Activated T-cell treated with anti-CD3 and anti-CD28 coated beads for 1 hour (primary cell): Measurements from ENCODE around the gene EPHA10.

Source experiments
- DNase-seq: peaks from one replicate; pipeline ENCODE4 v3.0.0-alpha.2; 2020; ENCODE audit warnings: low read depth

Gene EPHA10

DNA sequence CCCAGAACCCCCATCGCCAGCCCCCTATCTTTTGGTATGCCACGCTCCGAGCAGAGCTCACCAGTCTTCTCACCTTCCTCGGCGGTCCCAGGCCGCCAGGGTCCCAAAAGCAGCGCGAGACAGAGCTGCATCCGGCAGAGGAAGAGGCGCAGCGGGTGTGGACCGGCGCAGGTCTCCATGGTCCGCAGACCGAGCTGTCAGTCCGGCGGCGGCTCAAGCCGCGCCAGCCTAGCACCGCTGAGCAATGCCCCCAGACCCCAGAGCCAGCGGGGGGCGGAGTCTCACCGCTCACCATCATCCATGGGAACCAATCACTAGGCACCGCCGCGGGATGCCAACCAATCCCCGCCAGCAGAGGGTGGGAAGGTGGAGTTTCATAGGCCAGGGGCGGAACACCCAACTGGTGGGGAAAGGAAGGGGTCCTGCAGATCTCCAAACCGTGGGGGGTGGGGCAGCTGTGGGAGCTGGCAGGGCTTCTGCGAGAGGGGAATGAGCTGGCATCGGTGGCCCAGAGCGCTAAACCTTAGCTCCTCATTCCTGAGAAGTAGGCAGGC, at the start of gene EPHA10:
TSS of gene EPHA10 (minus strand) at position 233 of the 554 bp plus-strand sequence. CDS start at position 179, 54 bp downstream.
- DNase-seq = no peak

DNA sequence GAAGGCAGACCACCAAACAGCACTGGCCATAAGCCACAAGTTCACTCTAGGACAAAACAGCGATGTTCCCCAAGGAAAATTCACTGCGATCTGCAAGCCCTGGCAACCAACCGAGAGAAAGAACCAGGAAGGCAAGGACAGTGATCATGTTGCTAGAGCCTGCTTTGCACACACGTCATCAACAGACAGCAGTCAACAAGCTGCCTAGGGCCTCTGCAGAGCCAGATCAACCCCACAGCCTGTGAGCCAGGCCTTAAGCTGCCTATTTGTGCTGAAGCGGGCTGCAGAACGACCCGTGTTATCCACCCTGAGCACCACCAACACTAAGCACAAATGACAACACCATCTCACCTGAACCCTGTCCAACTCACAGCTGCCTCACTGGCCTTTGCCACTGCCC, 49.3 kb upstream of the EPHA10 start:
- no peak for DNase-seq

DNA sequence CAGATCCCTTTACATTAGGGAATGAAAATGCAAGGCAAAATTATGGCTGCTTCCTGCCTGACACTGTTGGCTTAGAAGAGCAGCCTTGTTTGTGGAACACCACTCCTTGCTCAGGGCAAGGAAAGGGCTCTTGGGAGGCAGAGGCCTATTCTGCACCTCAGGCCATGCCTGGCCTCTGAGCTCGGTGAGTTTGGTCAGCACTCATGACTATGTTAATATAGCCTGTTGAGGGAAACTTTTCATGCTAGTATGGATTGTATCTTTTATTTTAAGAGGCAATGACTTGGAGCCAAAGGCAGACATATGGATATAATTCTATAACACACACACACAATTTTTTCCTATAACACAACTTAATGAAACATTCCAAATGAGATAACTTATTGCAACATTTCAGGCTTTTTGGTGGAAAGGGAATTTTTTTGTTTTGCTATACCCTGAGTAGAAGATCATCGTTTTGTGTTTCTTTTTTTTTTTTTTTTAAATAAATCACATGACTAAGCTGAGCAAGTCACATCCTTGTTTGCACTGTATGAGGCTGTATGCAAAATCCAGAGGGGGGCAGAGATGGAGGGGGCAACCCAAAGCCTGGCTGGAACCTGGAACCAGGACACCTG, 48.7 kb upstream of the EPHA10 start:
- DNase-seq = no peak

DNA sequence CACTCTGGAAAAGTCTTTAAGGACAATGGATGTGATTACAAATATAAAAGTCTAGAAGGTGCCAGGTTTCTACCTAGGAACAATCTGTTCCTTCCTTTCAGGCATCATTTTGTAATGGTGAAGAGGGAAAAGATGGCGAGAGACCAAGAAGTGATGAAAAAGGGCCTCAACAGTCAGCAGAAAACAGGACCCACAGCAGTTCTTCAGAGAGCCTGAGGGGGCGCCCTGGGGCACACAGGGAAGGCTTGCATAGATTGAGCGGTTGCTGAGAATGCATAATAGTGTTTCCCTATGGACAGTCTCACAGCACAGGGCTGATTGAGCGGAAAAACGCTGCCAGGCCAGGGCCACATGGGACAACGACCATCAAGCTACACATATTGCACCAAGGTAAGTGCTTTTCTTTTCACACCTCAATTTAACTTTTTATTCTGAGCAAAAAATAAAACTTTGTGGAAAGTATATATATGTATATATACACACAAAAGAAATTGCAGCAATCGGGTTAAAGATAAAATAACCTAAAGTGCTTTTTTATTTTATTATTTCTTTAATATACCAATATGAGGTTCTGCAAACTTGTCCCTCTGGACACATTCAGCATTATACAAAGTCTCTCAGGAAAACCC, 46.2 kb upstream of the EPHA10 start:
- DNase-seq = peak; percentile 44

DNA sequence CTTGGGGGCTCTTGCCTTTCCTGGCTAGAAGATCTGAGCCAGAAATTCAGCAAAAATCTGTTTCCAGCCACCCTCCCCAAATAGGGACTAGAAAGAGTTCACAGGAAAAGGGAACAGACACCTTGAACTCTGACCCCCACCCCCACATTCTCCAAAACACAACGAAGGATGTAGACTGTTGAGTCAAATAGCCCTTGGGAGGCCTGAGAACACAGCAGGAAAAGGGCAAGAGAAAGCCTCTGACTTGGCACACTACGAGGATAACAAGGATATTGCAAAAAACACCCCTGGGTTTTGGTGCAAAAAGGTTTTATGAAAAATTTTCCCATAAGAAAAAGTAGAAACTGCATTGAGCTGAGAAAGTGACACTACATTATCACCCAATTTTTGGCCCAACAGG, 45.0 kb upstream of the EPHA10 start:
- no peak for DNase-seq

DNA sequence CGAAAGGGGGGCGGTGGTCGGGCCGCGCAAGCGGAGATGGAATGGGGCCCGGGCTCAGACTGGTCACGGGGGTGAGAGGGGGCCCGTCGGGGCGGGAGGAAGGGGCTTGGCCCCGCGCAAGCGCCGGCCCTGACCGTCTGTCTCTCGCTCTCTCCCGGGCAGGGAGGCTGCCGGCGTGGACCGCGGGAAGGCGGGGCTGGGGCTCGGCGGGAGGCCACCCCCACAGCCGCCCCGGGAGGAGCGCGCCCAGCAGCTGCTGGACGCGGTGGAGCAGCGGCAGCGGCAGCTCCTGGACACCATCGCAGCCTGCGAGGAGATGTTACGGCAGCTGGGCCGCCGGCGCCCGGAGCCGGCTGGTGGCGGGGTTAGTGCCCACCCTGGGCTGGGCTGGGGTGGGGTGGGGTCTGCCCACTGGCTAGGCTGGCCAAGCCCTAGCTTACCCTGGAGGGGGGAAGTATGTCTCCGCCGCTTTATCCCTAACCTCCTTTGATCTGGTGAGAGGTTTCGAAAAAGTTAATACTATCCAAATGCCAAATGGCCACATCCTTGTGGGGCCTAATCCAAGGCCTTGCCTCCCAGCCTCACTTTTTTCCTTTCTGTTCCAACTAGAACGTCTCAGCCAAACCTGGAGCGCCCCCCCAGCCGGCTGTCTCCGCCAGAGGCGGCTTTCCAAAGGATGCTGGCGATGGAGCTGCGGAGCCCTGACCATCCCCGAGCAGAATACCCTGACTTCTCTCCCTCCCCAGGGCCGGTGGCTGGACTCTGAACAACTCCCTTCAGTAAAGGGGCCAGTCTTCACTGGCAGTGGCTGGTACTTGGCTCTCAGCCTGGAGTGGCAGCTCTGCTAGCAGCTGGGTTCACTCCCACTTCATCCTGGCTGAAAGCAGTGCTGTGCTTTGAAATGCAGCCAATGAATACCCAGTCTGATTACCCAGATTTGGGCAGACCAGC, 43.7 kb upstream of the EPHA10 start:
- peak; percentile 14 for DNase-seq

DNA sequence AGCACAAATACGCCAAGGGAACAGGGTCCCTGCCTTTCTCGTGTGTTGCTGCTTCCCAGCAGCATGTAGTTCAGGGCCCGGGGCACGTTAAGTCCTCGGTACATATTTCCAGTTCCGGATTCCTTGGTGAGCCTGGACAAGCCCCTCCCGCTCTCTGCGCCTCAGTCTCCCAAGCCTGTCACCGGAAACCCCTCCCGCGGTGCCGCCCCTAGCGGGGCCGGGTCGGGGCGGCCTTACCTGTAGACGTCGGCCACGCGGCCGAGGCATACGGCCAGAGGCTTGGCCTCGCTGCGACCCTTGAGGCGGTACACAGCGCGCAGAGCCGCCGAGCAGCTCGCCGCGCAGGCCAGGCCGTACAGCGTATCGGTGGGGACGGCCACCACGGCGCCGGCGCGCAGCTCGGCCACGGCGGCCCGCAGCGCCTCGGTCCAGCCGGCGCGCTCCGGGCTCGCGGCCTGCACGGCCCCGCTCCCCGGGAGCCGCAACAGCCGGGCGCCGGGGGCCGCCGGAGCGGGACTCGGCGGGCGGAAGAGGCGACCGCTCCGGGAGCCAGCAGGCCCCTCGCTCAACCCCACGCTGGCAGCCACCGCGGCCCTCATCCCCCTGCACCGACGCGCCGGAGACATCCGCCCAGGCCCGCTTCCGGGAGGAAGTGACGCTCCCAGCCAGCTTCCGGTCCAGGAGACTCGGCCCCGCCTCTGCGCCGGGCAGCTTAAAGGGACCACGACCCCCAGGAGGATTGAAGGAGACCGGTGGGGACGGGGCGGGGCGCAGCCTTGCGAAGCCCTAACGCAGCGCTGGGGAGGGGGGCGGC, 42.8 kb upstream of the EPHA10 start, which contains the start of the genes C1orf122 and YRDC:
TSS of gene C1orf122 (plus strand) at position 236 of the 814 bp plus-strand sequence. CDS start 615 bp downstream, outside the sequence.
TSS of gene YRDC (minus strand) at position 654 of the 814 bp plus-strand sequence. CDS start at position 626, 28 bp downstream.
- peak; percentile 87 for DNase-seq

DNA sequence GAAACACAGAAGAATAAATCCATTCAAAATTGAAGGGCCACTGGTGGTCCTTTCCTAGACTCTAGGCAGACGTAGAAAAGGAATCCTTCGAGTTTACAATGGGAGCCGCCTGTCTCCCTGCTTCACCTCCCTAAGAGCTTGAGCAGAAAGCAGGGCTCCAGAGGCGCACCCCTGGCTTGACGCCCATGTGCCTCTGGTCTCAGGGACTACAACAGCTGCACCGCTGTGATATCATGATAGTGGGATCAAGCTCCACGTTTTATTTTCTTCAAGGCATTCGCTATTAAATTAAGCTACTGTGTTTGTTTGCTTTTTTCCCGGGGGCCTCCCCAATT, 42.3 kb upstream of the EPHA10 start:
- no peak for DNase-seq

DNA sequence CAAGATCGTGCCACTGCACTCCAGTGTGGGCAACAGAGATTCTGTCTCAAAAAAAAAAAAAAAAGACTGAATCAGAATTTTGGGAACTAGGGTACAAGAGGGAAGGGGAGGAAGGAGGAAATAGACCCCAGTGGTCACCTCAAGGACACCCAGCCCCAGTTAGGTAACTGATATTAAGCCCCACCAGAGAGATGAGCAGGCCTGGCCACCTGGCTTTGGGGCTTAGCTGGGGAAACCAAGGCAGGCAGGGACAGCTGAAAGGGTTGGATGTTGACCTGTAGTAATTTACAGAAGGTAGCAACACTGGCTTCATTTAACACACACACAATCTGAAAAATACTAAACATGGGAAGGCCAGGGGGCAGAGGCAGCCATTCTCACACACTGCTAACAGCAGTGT, 37.5 kb upstream of the EPHA10 start:
- DNase-seq = no peak

DNA sequence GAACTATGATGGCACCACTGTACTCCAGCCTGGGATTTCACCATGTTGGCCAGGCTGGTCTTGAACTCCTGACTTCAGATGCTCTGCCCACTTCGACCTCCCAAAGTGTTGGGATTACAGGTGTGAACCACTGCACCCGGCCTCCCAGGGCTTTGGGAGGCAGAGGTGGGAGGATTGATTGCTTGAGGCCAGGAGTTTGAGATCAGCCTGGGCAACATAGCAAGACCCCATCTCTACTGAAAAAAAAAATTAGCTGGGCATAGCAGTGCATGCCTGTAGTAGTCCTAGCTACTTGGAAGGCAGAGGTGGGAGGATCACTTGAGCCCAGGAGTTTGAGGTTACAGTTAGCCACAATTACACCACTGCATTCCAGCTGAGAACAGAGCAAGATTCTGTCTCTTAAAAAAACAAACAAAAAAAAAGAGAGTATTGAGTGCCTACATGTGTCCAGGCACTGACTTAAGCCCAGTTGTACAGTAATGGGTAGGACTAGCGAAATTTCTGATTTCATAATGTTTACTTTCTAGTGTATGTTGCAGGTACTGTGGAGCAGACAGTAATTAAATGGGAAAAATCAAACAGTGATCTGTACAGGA, 32.9 kb upstream of the EPHA10 start:
- DNase-seq = no peak

DNA sequence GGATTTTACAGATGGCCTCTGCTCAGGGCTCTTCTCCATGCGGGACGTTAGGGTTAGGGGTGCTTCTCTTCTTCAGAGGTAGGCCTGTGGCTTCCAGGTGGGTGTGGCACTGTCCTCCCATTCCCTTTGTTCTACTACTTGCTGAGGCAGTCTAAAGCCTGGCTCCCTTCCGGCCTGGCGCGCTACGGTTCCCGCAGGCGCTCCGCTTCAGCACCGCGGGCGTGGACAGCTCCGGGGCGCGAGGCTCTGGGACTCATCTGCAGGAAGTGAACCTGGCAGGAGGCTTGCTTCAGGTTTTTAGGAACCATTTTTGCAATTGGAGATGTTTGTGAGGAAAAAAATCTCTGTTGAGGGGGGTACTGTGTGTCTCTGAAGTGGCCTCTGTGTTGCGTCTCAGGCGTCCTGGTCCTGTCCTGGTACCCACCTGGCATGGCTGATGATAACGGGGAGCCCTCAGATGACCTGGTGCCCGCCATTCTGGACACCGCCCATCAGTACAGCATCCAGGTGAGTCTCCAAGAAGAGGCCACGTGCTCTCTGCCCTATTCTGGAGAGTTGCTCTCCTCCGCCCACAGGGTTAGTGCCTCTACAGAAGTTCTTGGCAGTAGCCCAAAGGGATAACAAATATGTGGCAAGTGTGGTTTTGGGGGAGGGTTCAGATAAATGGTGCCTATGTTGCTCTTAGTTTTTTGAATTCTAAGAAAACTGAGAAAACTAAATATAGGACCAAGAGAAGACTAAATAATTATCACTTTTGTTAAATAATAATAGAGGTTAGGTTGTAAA, 30.6 kb upstream of the EPHA10 start:
- DNase-seq = peak; percentile 21

DNA sequence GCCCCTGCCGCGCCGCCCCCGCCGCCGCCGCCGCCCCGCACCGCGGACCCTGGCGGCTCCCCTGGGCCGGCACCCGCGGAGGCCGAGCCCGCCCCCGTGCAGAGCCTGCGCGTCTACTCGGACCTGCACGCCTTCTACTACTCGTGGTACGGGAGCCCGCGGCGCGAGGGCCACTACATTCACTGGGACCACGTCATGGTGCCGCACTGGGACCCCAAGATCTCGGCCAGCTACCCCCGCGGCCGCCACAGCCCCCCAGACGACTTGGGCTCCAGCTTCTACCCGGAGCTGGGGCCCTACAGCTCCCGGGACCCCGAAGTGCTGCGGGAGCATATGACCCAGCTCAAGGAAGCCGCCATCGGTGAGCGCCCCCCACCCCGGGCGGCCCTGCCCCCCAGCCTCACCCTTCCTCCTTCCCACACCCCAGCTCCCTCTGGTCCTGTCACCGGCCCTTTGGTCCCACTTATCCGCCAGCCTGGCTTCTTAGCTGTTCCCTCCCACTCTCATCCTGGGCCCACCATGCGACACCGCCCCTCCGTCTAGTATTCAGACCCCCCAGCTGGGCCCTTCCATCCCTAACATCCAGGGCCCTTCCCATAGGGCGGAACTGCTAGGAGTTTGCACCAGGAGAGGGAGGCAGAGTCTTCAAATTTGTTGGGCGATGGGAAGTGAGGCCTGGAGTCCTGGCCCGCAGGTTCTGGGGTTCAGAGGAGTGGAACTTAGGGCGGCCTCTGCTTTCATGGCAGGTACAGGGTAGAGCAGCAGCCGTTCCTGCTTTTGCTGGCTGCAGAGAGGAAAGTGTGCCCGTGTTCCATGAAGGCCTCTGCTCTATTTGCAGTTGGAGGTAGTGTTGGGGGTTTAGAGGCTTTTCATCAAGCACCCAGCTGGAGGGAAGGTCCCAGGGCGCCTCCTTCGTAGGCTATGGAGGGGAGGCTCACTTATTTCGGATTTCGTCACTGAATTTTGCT, 29.7 kb upstream of the EPHA10 start:
- no peak for DNase-seq

DNA sequence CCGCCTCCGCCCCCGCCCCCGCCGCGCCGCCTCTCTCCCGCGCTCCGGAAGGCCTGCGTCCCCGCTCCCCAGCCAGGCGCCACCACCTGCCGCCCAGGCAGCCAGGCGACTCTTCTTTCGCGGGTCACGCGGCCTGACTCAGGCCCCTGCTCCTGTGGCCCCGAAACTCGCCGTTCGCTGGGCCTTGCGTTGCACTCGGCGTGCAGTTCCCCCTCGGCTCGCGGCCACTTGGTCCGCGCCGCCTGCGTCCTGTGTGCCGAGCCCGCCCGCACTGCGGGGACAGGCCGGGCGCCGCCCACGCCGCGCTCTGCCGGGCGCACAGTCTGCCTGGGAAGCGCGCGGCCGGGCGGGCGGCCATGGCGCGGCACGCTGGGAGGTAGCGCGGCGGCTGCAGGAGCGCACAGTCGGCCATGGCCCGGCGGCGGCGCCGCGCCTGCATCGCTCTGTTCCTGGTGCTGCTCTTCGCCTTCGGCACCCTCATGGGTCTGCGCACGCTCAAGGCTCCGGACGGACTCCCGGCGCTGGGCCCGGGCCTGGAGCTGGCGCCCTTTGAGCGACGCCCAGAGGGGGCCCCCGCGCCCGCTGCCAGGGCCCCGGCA, 29.0 kb upstream of the EPHA10 start, which contains the start of gene MANEAL:
TSS of gene MANEAL (plus strand) at position 75 of the 599 bp plus-strand sequence. CDS start at position 411, 336 bp downstream.
- DNase-seq = no peak

DNA sequence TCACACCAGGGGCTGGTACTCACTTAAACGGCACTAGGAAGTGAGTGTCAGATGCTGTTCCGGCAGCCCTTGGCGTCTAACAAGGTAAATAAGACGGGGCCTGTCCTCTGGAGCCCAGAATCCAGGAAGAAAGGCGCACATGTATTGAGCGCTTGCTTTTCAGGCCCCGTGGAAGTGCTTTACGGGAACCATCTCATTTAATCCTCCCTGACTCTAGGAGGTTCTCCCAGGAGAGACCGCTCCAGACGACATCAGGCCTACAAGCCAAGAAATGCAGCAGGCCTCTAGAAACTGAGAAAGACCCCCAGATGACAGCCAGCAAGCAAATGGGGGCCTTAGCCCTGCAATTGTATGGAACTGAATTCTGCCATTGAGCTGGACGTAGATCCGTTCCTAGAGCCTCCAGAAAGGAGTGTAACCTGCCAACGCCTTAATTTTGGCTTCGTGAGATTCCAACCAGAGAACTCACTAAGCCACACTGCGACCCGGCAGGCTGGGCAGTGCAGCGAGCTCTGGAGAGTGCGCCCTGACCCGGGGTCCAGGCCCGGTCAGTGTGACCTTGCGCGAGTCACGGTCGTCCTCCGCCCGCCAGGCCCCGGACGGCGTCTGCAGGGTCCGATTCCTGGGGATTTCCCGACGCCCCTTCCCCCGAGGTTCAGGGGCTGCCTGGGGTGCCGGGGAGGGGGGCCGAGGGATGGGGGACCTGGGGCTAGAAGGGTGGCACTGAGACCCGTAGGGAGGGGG, 28.2 kb upstream of the EPHA10 start:
- no peak for DNase-seq

DNA sequence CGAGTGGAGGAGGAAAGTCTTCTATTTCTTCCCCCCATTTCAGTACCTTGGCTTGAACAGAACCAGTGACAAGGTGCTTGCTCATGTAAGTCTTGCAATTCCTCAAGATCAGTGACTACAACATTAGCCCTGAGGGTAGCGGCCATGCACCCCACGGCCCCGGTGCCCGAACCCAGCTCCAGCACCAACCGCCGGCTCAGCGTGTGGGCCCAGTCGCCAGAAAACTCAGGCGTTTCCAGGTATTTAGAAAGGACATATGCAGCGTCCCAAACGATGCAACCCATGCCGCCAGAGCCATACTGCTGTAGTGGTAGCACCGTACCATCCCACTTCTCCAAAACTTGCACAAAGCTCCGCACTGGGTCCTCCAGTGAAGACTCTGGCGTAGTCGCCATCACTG, 17.6 kb upstream of the EPHA10 start:
- DNase-seq = no peak

DNA sequence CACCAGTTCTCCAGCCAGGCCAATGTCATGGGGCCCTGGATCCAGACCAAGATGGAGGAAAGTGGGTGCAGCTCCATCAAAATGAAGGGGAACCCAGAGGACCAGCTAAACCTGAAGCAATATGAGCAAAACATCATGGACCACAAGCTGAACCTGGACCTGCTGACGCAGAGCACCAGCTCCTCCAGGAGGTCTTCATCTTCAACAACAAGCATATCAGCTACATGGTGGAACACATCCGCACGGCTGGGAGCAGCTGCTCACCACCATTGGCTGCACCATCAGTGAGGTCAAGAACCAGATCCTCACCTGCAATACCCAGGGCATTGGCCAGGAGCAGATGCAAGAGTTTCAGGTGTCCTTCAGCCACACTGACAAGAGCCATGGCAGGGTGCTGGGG, 13.7 kb upstream of the EPHA10 start:
- DNase-seq = no peak

DNA sequence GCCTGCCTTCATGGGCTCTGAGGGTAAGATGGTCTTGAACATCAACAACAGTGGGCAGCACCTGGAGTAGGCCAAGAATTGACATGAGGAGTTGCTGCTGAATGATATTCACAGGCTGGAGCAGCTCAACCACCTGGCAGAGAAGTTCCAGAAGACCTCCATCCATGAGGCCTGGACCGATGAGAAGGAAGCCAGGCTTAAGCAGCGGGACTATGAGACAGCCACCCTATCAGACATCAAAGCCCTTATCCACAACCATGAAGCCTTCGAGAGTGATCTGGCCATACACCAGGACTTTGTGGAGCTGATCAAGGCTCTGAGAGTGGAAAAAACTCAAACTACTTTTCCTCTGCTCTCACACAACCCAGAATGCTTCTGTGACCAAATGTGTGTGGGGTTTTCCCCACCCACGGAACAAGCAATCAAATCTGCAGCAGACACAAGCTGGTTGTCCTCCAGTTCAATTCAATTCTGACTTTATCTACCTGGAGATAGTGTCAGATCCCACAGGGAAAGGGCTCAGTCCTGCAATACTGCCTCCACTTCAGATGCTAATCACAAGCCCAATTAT, 12.1 kb upstream of the EPHA10 start:
- no peak for DNase-seq
